Frontal cortex (tissue), 4 donors: ENCODE data around the gene CSH1. TPM values are rescaled to one million over a fixed set of nuclear protein-coding genes. Genes with fewer than 3 reads are reported as not detected.
A peak's percentile ranks its signal among the peaks of the same experiment; 100 is the strongest.
"Not testable (repeated sequence)": the region's sequence is repeated elsewhere in the genome, so short reads cannot be mapped to it uniquely, and the experiment has no call there.

Experiments used
- DNase-seq, 2 donors: peaks; one replicate each; pipeline ENCODE4 v3.0.0; 2012; ENCODE audit warnings: low spot score in 2 of 2
- FAIRE-seq: peaks from 2 replicates; lab custom pipeline; 2012; peaks lifted over from hg19 to GRCh38; lab: Jason Lieb, UNC
- total RNA-seq: library from RNA; depleted of rRNA; stranded (reverse); fragments of >200 nt; gene quantifications from one replicate; pipeline ENCODE4 v1.2.3, GENCODE V29; 2014
- donor health status: control.
- donor health status: control.
- donor health status: control.

The CSH1 gene
- total RNA-seq, 1 donor from 2014 or later: not detected

- DNase-seq, FAIRE-seq: not testable (repeated sequence)
Measured at GRCh38 chr17:63874061-63874626, 22.2 kb downstream of the CSH1 start.

DNA sequence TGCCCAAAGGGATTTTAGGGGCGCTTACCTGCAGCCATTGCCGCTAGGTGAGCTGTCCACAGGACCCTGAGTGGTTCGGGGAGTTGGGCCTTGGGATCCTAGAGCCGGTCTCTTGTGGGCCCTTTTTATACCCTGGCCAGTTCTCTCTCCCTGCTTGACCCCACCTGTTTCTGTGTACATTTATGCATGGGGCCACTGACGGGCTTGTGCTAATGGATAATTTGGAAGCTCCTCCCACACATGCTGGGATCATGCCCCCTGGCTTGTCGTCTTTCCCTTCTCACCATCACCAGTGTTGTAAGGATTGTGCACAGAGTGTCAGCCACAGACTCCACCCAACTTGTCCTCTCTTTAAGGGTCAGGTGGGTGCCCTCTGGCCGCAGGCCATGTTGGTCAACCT lies 22.8 kb downstream of the CSH1 start, which contains the start of gene CSH2:
TSS of gene CSH2 (minus strand) at position 101 of the 400 bp plus-strand sequence. CDS start at position 38, 63 bp downstream.
- DNase-seq, FAIRE-seq: not testable (repeated sequence)

- FAIRE-seq, DNase-seq: not testable (repeated sequence)
Measured at GRCh38 chr17:63871646-63872365, 24.6 kb downstream of the CSH1 start.

- not testable (repeated sequence) for FAIRE-seq, DNase-seq
Measured at GRCh38 chr17:63870292-63870665, 26.1 kb downstream of the CSH1 start.

DNA sequence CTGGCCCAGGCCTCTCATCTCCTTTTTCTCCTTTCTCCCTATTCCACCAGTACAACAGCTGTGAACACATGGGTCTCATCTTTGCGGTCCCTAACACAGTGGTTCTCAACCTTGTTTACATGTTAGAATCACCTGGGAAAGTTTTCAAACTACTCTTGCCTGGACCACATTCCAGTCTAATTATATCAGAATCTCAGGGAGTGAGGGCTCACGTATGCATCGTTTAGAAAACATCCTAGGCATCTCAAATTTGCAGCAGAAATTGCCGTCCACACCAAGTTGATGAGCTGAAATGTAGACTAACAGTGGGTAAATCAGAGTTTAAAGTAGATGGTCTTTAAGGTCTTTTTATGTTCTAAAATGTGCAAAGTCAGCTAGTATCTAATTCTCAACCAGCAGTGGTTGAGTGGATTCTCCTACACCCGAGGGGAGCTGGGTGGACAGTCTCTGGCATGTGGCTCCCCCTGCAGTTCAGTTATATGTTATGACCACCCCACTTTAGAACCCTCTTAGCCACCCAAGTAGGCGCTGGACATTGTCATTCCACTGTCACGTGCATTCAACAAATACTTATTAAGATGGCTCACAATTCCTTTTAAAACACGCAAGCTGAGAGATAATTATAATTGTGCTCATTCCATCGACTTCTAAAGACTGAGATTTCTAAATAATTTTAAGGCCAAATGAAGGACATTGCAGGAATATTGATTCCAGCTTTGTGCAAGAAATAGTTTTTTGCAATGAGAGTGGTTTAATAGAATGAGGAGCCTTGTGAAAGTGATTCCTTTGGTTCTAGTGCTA lies 26.7 kb downstream of the CSH1 start:
- not testable (repeated sequence) for FAIRE-seq, DNase-seq

- not testable (repeated sequence) for FAIRE-seq, DNase-seq
Measured at GRCh38 chr17:63866625-63867024, 29.7 kb downstream of the CSH1 start.

DNA sequence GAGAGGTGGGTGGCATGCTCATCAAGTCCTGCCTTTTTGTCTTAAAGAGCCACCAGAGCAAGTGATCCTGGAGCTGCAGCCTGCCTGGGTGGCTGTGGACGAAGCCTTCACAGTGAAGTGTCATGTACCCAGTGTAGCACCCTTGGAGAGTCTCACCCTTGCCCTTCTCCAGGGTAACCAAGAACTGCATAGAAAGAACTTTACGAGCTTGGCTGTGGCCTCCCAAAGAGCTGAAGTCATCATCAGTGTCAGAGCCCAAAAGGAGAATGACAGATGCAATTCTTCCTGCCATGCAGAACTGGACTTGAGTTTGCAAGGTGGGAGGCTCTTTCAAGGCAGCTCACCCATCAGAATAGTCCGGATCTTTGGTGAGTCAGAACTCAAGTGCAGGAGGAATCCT lies 37.1 kb downstream of the CSH1 start:
- FAIRE-seq (no peak), DNase-seq (no peak)

DNA sequence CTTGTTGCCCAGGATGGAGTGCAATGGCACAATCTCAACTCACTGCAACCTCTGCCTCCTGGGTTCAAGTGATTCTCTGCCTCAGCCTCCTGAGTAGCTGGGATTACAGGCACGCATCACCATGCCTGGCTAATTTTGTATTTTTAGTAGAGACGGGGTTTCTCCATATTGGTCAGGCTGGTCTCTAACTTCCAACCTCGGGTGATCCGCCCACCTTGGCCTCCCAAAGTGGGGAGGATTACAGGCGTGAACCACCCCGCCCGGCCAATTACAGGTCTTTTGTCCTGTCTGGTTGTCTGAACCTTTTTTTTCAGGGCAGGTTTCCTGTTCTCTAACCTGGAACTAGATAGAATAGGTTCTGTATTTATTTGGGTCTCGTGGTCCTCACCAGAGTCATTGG lies 39.9 kb downstream of the CSH1 start:
- not testable (repeated sequence) for FAIRE-seq, DNase-seq

- no peak for DNase-seq
- FAIRE-seq: no peak
Measured at GRCh38 chr17:63855185-63855584, 41.2 kb downstream of the CSH1 start.

GRCh38 chr17:63854709-63855108 lies 41.7 kb downstream of the CSH1 start:
- FAIRE-seq (no peak), DNase-seq (no peak)

DNA sequence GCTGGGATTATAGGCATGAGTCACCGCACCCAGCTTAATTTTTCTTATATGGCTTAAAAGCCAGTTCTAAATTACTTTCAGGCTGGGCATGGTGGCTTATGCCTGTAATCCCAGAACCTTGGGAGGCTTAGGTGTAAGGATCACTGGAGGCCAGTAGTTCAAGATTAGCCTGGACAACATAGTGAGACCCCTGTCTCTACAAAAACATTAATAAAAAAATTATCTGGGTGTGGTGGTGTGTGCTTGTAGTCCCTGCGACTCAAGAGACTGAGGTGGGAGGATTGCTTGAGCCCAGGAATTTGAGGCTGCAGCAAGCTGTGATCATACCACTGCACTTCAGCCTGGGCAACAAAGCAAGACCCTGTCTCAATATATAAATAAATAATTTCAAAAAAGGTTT lies 43.1 kb downstream of the CSH1 start:
- no peak for DNase-seq
- no peak for FAIRE-seq

DNA sequence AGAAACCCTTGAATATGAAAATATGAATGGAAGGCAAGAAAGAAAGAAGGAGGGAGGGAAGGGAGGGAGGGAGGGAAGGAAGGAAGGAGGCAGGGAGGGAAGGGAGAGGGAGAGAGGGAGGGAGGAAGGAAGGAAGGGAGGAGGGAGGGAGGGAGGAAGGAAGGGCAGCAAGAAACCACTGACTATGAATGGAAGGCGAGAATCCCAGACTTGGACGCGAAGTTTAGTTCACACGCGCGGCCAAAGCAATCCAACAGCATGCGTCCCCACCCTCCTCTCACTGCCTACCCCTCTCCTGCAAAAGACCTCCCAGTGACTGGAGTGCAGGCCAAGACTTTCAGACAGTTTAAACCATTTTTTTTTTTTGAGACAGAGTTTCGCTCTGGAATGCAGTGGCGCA lies 46.0 kb downstream of the CSH1 start:
- FAIRE-seq (no peak), DNase-seq (no peak)

GRCh38 chr17:63848834-63849689 lies 47.3 kb downstream of the CSH1 start:
- DNase-seq: peak; percentile 89 to 96
- FAIRE-seq: no peak

- DNase-seq (no peak), FAIRE-seq (no peak)
Measured at GRCh38 chr17:63847525-63848249, 48.7 kb downstream of the CSH1 start.

GRCh38 chr17:63845509-63845908 lies 50.9 kb downstream of the CSH1 start:
- FAIRE-seq (no peak), DNase-seq (no peak)
